HUES6 (cell line): ENCODE data around the gene KHK.
A peak's percentile ranks its signal among the peaks of the same experiment; 100 is the strongest.

Experiments
- H3K27ac ChIP-seq: 2 replicates; pipeline ENCODE4 v1.7.0; 2013; ENCODE audit warnings: low read depth, mild to moderate bottlenecking, low read length, inconsistent platforms
- H3K27me3 ChIP-seq: 2 replicates; pipeline ENCODE4 v1.6.1; 2013; ENCODE audit warnings: low read length; ENCODE audit not compliant: control insufficient read depth, insufficient read depth
- H3K36me3 ChIP-seq: 2 replicates; pipeline ENCODE4 v1.6.1; 2013; ENCODE audit warnings: low read length; ENCODE audit not compliant: control insufficient read depth, insufficient read depth
- H3K4me1 ChIP-seq: 2 replicates; pipeline ENCODE4 v1.6.1; 2013; ENCODE audit warnings: low read length; ENCODE audit not compliant: control insufficient read depth, insufficient read depth
- H3K4me3 ChIP-seq: 2 replicates; pipeline ENCODE4 v1.5.1; 2013; ENCODE audit warnings: low read depth, low read length
- H3K9ac ChIP-seq: one replicate; pipeline ENCODE4 v1.6.1; 2013; ENCODE audit warnings: mild to moderate bottlenecking, low read length
- H3K9me3 ChIP-seq: 2 replicates; pipeline ENCODE4 v1.6.1; 2013; ENCODE audit warnings: low read depth, low read length; ENCODE audit not compliant: control insufficient read depth, insufficient read depth

Gene KHK

GRCh38 chr2:27086724-27087593 lies at the start of gene KHK:
KHK (plus strand) TSS chr2:27086772; CDS start chr2:27087260, 488 bp downstream.
- peak within 1 kb of the TSS; percentile 47 for H3K9ac ChIP-seq
- H3K4me1 ChIP-seq: 0 out of 2 replicates have a peak, but pooled peaks cover 7% of the 10 kb centered on the region
- peak within 1 kb of the TSS; percentile 41; the same call in 1 of the 2 replicates for H3K27ac ChIP-seq
- H3K9me3 ChIP-seq: no peaks in the 10 kb centered on the region
- peaks cover 10% of the 10 kb centered on the region; the same call in 1 of the 2 replicates for H3K27me3 ChIP-seq
- peak within 1 kb of the TSS; percentile 64 for H3K4me3 ChIP-seq
- no peaks in the 10 kb centered on the region for H3K36me3 ChIP-seq

DNA sequence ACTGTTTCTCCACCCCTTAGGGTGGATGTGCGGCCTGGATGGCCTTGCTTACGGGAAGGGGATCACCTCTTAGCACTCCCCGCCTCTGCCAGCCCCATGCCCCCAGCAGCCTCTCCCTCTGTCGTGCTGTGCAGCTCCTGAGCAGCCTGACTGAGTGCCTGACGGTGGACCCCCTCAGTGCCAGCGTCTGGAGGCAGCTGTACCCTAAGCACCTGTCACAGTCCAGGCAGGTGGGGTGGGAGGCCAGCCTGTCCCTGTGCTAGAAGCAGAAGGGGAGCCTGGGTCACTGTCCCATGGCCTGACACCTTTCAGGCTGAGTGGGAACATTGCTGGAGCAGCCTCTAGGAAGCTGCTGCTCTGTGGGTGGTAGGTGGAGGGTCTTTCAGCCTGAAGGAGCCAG lies 48.6 kb upstream of the KHK start:
- no peak overlapping the region for H3K27ac ChIP-seq
- peaks cover 9% of the 10 kb centered on the region for H3K4me1 ChIP-seq
- H3K27me3 ChIP-seq: no peaks in the 10 kb centered on the region
- H3K4me3 ChIP-seq: no peak overlapping the region
- H3K36me3 ChIP-seq: peaks cover 84% of the 10 kb centered on the region
- no peaks in the 10 kb centered on the region for H3K9me3 ChIP-seq
- no peak overlapping the region for H3K9ac ChIP-seq

- no peaks in the 10 kb centered on the region for H3K27me3 ChIP-seq
- no peak overlapping the region for H3K27ac ChIP-seq
- H3K4me3 ChIP-seq: no peak overlapping the region
- H3K9me3 ChIP-seq: no peaks in the 10 kb centered on the region
- peaks cover 88% of the 10 kb centered on the region for H3K36me3 ChIP-seq
- H3K4me1 ChIP-seq: peaks cover 4% of the 10 kb centered on the region; the same call in 1 of the 2 replicates
- H3K9ac ChIP-seq: no peak overlapping the region
Observed at GRCh38 chr2:27038631-27039339, 47.8 kb upstream of the KHK start.

- no peaks in the 10 kb centered on the region for H3K27me3 ChIP-seq
- no peak overlapping the region for H3K4me3 ChIP-seq
- peaks cover 88% of the 10 kb centered on the region for H3K36me3 ChIP-seq
- H3K27ac ChIP-seq: no peak overlapping the region
- H3K9me3 ChIP-seq: no peaks in the 10 kb centered on the region
- H3K9ac ChIP-seq: no peak overlapping the region
- H3K4me1 ChIP-seq: no peaks in the 10 kb centered on the region
Observed at GRCh38 chr2:27039426-27039825, 47.1 kb upstream of the KHK start.

DNA sequence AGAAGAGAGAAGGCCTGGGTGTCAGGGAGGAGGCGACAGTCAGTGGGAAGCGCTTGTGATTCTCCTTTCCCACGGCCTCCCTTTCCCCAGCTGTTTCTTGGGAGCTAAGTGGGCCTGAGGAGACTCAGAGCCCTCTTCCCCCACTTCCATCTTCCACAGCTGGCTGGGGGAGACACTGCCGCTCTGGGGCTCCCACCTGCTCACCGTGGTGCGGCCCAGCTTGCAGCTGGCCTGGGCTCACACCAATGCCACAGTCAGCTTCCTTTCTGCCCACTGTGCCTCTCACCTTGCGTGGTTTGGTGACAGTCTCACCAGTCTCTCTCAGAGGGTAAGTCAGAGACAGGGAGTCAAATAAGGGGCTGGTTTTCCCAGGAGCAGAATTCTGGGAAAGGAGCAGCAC lies 46.7 kb upstream of the KHK start:
- H3K9me3 ChIP-seq: no peaks in the 10 kb centered on the region
- H3K9ac ChIP-seq: no peak overlapping the region
- H3K36me3 ChIP-seq: peaks cover 86% of the 10 kb centered on the region
- H3K4me3 ChIP-seq: no peak overlapping the region
- H3K4me1 ChIP-seq: no peaks in the 10 kb centered on the region
- no peak overlapping the region for H3K27ac ChIP-seq
- H3K27me3 ChIP-seq: no peaks in the 10 kb centered on the region

DNA sequence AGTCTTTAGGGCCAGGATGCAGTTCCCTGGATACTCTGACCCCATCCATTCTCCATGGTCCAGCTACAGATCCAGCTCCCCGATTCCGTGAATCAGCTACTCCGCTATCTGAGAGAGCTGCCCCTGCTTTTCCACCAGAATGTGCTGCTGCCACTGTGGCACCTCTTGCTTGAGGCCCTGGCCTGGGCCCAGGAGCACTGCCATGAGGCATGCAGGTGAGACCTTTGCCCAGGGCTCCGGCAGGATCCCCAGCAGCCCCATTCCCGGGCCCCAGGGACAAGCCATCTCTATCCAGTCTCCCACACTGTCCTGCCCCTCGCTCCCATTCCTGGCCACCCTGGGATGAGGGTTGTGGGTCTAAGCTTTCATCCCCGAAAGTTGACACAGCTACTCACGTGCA lies 46.3 kb upstream of the KHK start:
- no peaks in the 10 kb centered on the region for H3K27me3 ChIP-seq
- no peaks in the 10 kb centered on the region for H3K9me3 ChIP-seq
- no peak overlapping the region for H3K27ac ChIP-seq
- peaks cover 82% of the 10 kb centered on the region for H3K36me3 ChIP-seq
- H3K4me3 ChIP-seq: no peak overlapping the region
- H3K9ac ChIP-seq: no peak overlapping the region
- no peaks in the 10 kb centered on the region for H3K4me1 ChIP-seq

- H3K27ac ChIP-seq: no peak overlapping the region
- H3K4me1 ChIP-seq: no peaks in the 10 kb centered on the region
- H3K9me3 ChIP-seq: no peaks in the 10 kb centered on the region
- no peak overlapping the region for H3K9ac ChIP-seq
- H3K36me3 ChIP-seq: peaks cover 67% of the 10 kb centered on the region
- H3K4me3 ChIP-seq: no peak overlapping the region
- H3K27me3 ChIP-seq: no peaks in the 10 kb centered on the region
Observed at GRCh38 chr2:27041752-27042151, 44.8 kb upstream of the KHK start.

GRCh38 chr2:27042159-27042661 lies 44.4 kb upstream of the KHK start:
- Histone ChIP-seq H3K9ac (no peak overlapping the region), H3K9me3 (no peaks in the 10 kb centered on the region), H3K27me3 (no peaks in the 10 kb centered on the region), H3K4me1 (no peaks in the 10 kb centered on the region), H3K27ac (no peak overlapping the region), H3K4me3 (no peak overlapping the region), H3K36me3 (peaks cover 63% of the 10 kb centered on the region)

DNA sequence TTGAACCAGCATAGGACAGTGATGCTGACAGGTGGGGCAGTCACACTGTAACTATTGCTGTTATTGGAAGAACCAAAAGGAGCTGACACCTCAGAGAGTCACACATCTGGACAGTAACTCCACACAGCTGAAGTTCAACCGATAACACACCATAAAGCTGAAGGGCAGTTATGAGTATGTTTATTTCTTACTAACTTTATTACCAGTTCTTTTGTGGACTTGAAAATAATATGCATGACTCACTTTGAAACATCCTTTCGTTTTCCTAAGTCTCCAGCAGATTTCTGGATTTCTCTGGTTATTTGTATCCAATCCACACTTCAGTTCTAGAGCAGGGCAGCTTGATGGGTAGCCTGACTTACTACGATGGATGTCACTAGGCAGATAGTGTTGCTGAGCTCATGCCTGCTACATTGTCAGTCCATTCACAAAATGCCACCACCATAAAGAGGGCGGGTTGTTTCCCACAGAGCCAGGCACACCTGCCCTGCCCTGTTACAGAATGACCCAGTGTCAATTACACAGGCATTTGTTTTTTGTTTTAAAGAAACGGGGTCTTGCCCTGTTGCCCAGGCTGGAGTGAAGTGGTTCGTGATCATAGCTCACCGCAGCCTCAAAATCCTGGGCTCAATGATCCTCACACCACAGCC lies 43.5 kb upstream of the KHK start:
- no peaks in the 10 kb centered on the region for H3K27me3 ChIP-seq
- H3K4me1 ChIP-seq: no peaks in the 10 kb centered on the region
- no peak overlapping the region for H3K9ac ChIP-seq
- H3K27ac ChIP-seq: no peak overlapping the region
- no peak overlapping the region for H3K4me3 ChIP-seq
- peaks cover 54% of the 10 kb centered on the region for H3K36me3 ChIP-seq
- no peaks in the 10 kb centered on the region for H3K9me3 ChIP-seq

- Histone ChIP-seq H3K9me3 (no peaks in the 10 kb centered on the region), H3K27me3 (no peaks in the 10 kb centered on the region), H3K9ac (peak overlapping the region; percentile 79), H3K4me1 (no peaks in the 10 kb centered on the region), H3K27ac (peak overlapping the region; percentile 3; the same call in 1 of the 2 replicates), H3K36me3 (peaks cover 11% of the 10 kb centered on the region), H3K4me3 (peak overlapping the region; percentile 68)
Observed at GRCh38 chr2:27049422-27050280, 36.9 kb upstream of the KHK start.
